SU-DHL-6 (cell line): ENCODE results near the gene THOC6.

Source experiments
- EZH2phosphoT487 ChIP-seq: fragments of 200-600 bp; sonication (generic), shearing (Covaris generic); conservative IDR thresholded peaks from 2 replicates; pipeline ENCODE4 v1.6.1; 2018; ENCODE audit warnings: mild to moderate bottlenecking, antibody characterized with exemption, low read length, moderate library complexity, mixed read lengths
- TF ChIP-seq, protein P1 (sequence below): fragments of 200-600 bp; sonication (generic); IDR thresholded peaks from one replicate; pipeline ENCODE4 v1.5.1; 2017; ENCODE audit warnings: antibody characterized with exemption, mild to moderate bottlenecking, low read length, moderate library complexity; ENCODE audit not compliant: insufficient read depth, poor library complexity, severe bottlenecking

DNA sequence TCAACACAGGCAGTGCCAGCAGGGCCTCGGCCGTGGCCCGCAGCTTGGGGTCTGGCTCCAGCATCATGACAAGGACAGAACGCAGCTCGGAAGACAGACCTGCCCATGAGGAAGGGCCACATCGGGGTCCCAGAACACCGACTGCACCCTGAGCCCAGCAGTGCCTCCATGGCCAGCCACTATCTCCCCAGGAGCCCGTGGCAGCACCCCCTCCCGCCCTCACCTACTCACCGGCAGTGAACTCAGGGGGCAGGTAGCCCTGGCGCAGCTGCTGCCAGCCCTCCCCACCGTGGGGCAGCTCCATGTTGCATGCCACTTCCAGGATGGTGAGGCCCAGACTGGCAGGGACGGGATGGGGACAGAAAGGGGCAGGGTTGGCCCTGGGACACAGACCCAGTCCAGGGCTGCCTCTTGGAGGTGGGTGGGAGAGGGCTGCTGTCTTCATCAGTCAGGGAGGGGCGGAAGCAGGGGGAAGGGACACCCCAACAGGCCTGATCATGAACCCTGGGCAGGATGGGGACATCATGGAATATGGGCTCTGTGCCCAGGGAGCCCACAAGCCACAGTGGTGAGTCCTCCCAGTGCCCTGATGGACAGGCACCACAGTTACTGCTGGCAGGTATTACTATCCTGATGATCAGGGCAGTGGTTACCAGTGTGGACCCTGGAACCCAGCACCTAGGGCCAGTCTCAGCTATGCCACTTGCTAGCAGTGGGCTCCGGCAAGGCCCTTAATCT is 49.3 kb upstream of the THOC6 start:
- TF ChIP-seq, protein P1, sequence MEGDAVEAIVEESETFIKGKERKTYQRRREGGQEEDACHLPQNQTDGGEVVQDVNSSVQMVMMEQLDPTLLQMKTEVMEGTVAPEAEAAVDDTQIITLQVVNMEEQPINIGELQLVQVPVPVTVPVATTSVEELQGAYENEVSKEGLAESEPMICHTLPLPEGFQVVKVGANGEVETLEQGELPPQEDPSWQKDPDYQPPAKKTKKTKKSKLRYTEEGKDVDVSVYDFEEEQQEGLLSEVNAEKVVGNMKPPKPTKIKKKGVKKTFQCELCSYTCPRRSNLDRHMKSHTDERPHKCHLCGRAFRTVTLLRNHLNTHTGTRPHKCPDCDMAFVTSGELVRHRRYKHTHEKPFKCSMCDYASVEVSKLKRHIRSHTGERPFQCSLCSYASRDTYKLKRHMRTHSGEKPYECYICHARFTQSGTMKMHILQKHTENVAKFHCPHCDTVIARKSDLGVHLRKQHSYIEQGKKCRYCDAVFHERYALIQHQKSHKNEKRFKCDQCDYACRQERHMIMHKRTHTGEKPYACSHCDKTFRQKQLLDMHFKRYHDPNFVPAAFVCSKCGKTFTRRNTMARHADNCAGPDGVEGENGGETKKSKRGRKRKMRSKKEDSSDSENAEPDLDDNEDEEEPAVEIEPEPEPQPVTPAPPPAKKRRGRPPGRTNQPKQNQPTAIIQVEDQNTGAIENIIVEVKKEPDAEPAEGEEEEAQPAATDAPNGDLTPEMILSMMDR: no peak
- no peak for TF ChIP-seq EZH2phosphoT487
